B cell (primary cell): ENCODE data around the gene KCNH1. TPM values are rescaled to one million over a fixed set of nuclear protein-coding genes. Genes with fewer than 3 reads are reported as not detected.

Source experiments
- ATAC-seq: fragments of 200-7000 bp; cut with Tn5 transposase; one replicate; pipeline ENCODE4 v1.10.0; 2021; ENCODE audit warnings: low read depth, mild to moderate bottlenecking, moderate number of reproducible peaks, moderate library complexity
- CTCF ChIA-PET: fragments of 350-600 bp; sonication (Branson Sonifier 250); formaldehyde crosslinking; loops from one replicate; lab custom pipeline; 2021; ENCODE audit warnings: antibody characterized with exemption, inconsistent platforms; lab: Charles Lee
- POLR2A ChIA-PET: fragments of 350-600 bp; sonication (Branson Sonifier 250); formaldehyde crosslinking; loops from one replicate; lab custom pipeline; 2021; ENCODE audit warnings: antibody characterized with exemption; lab: Charles Lee
- DNase-seq: peaks from one replicate; pipeline ENCODE4 v3.0.0; 2013
- H2AFZ ChIP-seq: 2 replicates; pipeline ENCODE4 v1.6.1; 2012; ENCODE audit warnings: mild to moderate bottlenecking, low read depth, low read length; ENCODE audit not compliant: insufficient read depth, poor library complexity, severe bottlenecking
- H3K27ac ChIP-seq, 2 donors: 1 replicate in 1 of 2; 2 replicates in 1 of 2; pipeline ENCODE4 v1.5.1; 2012 to 2013; ENCODE audit warnings: low read length in 2 of 2, mild to moderate bottlenecking in 2 of 2, moderate library complexity in 1 of 2
- H3K27me3 ChIP-seq, 4 experiments: fragments of 200-600 bp in 1 of 4; sonication (generic) in 1 of 4; replicated peaks in 1 of 4; 1 replicate in 2 of 4; 2 replicates in 2 of 4; pipeline versions ENCODE4 v1.6.1 to v1.7.0; 2013 to 2016; ENCODE audit warnings: low read length in 3 of 4, mild to moderate bottlenecking in 2 of 4, mixed read lengths in 1 of 4, moderate library complexity in 1 of 4; ENCODE audit not compliant: insufficient read depth in 4 of 4, control insufficient read depth in 3 of 4; ENCODE audit errors: control extremely low read depth in 1 of 4
- H3K36me3 ChIP-seq, 2 experiments: replicated peaks in 1 of 2; 1 replicate in 1 of 2; 2 replicates in 1 of 2; pipeline versions ENCODE4 v1.6.1 to v1.7.1; 2013; ENCODE audit warnings: low read length in 1 of 2; ENCODE audit not compliant: insufficient read depth in 2 of 2, control insufficient read depth in 1 of 2; ENCODE audit errors: control extremely low read depth in 1 of 2, extremely low read depth in 1 of 2
- H3K4me1 ChIP-seq, 2 donors: fragments of 200-600 bp in 1 of 2; sonication (generic) in 1 of 2; 1 replicate in 1 of 2; 2 replicates in 1 of 2; pipeline versions ENCODE4 v1.5.1 to v1.6.1; 2013 to 2017; ENCODE audit warnings: low read length in 2 of 2; ENCODE audit not compliant: control insufficient read depth in 2 of 2, insufficient read depth in 2 of 2
- H3K4me2 ChIP-seq: replicated peaks from 2 replicates; pipeline ENCODE3; 2012; ENCODE audit warnings: mild to moderate bottlenecking, low read depth, low read length; ENCODE audit not compliant: poor library complexity, severe bottlenecking
- H3K4me3 ChIP-seq, 5 experiments: fragments of 200-600 bp in 1 of 5; sonication (generic) in 1 of 5; 1 replicate in 3 of 5; 2 replicates in 2 of 5; pipeline versions ENCODE4 v1.5.1 to v1.7.0; 2011 to 2016; ENCODE audit warnings: low read length in 4 of 5, mild to moderate bottlenecking in 4 of 5, low read depth in 2 of 5, control low read depth in 1 of 5, moderate library complexity in 1 of 5; ENCODE audit not compliant: insufficient read depth in 1 of 5; ENCODE audit errors: control extremely low read depth in 1 of 5, extremely low read depth in 1 of 5
- H3K79me2 ChIP-seq: fragments of 200-600 bp; sonication (generic); one replicate; pipeline ENCODE4 v1.6.0; 2016; ENCODE audit warnings: low read length; ENCODE audit not compliant: control insufficient read depth, insufficient read depth
- H3K9ac ChIP-seq: fragments of 200-600 bp; sonication (generic); 2 replicates; pipeline ENCODE4 v1.6.1; 2017; ENCODE audit warnings: mild to moderate bottlenecking, low read length, moderate library complexity
- H3K9me3 ChIP-seq, 3 donors: one replicate each; pipeline versions ENCODE4 v1.6.1 to v1.7.1; 2013; ENCODE audit warnings: low read length in 2 of 3; ENCODE audit not compliant: control insufficient read depth in 2 of 3, insufficient read depth in 1 of 3; ENCODE audit errors: control extremely low read depth in 1 of 3
- H4K20me1 ChIP-seq: 2 replicates; pipeline ENCODE4 v1.6.0; 2012; ENCODE audit warnings: mild to moderate bottlenecking, low read length; ENCODE audit not compliant: insufficient read depth, control insufficient read depth, poor library complexity, severe bottlenecking
- H3K27ac Mint-ChIP-seq: one replicate; pipeline ENCODE4 v1.8.0; 2021; ENCODE audit warnings: mixed read lengths
- H3K27me3 Mint-ChIP-seq: one replicate; pipeline ENCODE4 v1.8.0; 2021; ENCODE audit warnings: mixed read lengths
- H3K4me1 Mint-ChIP-seq: one replicate; pipeline ENCODE4 v1.8.0; 2021; ENCODE audit warnings: mixed read lengths
- H3K4me3 Mint-ChIP-seq: one replicate; pipeline ENCODE4 v1.8.0; 2021; ENCODE audit warnings: mixed read lengths
- H3K9me3 Mint-ChIP-seq: one replicate; pipeline ENCODE4 v1.8.0; 2022; ENCODE audit warnings: mixed read lengths; ENCODE audit not compliant: insufficient read depth
- EZH2 ChIP-seq: IDR thresholded peaks from 2 replicates; pipeline ENCODE4 v1.6.1; 2012; ENCODE audit warnings: borderline replicate concordance, low read depth, mild to moderate bottlenecking, moderate library complexity, low read length; ENCODE audit not compliant: insufficient read depth, poor library complexity, severe bottlenecking
- WGBS: methylation state at CpG from one replicate; pipeline ENCODE4 v1.1.5; 2013; ENCODE audit warnings: missing lambda C conversion rate; ENCODE audit not compliant: insufficient coverage; 5-methylcytosine and 5-hydroxymethylcytosine counted together
- intact Hi-C: fragments of 100-400 bp; cut with micrococcal nuclease; formaldehyde crosslinking; loops from one replicate; pipeline ENCODE4 v1.10.0; 2022
- polyA plus RNA-seq: library from polyadenylated mRNA; depleted of rRNA; stranded (reverse); fragments of >200 nt; gene quantifications from 2 replicates; pipeline ENCODE4 v1.2.3, GENCODE V29; 2012
- total RNA-seq, 2 donors: library from RNA; stranded (reverse); fragments of 120-200 nt in 1 of 2; gene quantifications; 1 replicate in 1 of 2; 2 replicates in 1 of 2; pipeline versions ENCODE4 v1.2.3 to v1.2.4, GENCODE V29; 2013 to 2022
- TF ChIP-seq, protein P1 (sequence below): fragments of 200-600 bp; IDR thresholded peaks from one replicate; pipeline ENCODE4 v1.8.0; 2022; ENCODE audit warnings: antibody characterized with exemption, mild to moderate bottlenecking

KCNH1 gene
- total and polyA plus RNA-seq, 2 donors (not counting 1 experiment from before 2014, with no cell fraction given), result not detected

DNA sequence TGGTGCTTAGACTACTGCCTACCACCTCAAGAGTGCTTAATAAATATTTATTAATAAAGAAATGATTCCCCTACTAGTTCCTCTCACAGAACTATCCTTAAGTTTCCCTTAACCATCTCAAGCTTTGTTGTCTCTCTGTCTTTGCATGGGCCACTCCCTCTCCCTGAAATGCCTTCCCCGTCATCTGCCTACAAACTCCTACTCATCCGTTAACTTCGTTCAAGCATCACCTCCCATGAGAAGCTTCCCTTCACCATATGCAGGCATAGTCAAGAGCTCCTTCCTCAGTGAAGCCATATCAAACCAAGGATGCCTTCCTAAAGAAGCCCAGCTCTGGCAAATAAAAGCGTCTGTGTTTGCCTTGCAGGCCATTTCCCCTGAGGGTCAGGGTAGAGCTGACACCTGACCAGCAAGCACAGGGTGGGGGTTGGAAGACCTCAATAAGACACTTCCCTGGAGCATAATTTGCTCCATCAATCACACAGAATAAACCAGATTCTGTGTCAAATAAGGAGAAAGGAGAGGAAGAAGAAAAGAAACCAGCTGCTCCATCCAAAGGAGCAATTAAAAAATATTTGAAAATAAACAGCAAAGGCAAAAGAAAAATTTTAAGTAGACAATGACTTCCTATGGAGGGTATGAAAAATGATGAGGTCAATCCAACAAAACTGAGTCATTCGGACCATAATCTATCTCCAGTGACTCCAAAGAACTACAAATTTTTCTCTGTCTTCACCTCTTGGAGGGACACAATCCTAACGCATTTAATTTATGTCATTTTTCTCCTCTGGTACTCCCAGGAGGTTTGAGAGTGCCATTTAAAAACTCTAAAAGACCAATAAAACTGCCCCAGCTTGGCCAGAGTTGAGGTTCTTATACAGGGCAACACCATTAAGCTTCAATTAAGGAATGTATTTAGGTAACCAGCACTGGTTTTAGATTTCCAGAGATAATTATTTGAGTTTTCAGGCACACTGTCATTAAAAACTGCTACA is 303.6 kb downstream of the KCNH1 start:
- Mint-ChIP-seq H3K27me3 (peaks cover 21% of the 10 kb centered on the region), H3K4me3 (no peak overlapping the region), H3K27ac (no peak overlapping the region), H3K9me3 (no peaks in the 10 kb centered on the region), H3K4me1 (no peaks in the 10 kb centered on the region)
- Histone ChIP-seq H3K27me3 (peaks cover 0 to 9% (median under 1%) of the 10 kb centered on the region in 4 experiments), H3K4me1 (no peaks in the 10 kb centered on the region), H3K79me2 (no peaks in the 10 kb centered on the region), H3K4me3 (no peak overlapping the region), H3K36me3 (no peaks in the 10 kb centered on the region), H3K27ac (no peak overlapping the region), H3K4me2 (no peak overlapping the region), H2AFZ (no peak overlapping the region), H3K9me3 (no peaks in the 10 kb centered on the region), H4K20me1 (no peaks in the 10 kb centered on the region), H3K9ac (no peak overlapping the region)
- CTCF ChIA-PET, result no interaction called here
- ATAC-seq (no peak), DNase-seq (no peak)
- POLR2A ChIA-PET, result no interaction called here
- intact Hi-C loops, result no loop called here
- TF ChIP-seq, protein P1, sequence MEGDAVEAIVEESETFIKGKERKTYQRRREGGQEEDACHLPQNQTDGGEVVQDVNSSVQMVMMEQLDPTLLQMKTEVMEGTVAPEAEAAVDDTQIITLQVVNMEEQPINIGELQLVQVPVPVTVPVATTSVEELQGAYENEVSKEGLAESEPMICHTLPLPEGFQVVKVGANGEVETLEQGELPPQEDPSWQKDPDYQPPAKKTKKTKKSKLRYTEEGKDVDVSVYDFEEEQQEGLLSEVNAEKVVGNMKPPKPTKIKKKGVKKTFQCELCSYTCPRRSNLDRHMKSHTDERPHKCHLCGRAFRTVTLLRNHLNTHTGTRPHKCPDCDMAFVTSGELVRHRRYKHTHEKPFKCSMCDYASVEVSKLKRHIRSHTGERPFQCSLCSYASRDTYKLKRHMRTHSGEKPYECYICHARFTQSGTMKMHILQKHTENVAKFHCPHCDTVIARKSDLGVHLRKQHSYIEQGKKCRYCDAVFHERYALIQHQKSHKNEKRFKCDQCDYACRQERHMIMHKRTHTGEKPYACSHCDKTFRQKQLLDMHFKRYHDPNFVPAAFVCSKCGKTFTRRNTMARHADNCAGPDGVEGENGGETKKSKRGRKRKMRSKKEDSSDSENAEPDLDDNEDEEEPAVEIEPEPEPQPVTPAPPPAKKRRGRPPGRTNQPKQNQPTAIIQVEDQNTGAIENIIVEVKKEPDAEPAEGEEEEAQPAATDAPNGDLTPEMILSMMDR, result no peak
- no peak for TF ChIP-seq EZH2
- 96% methylated on average over 3 of the region's 6 CpGs for WGBS

DNA sequence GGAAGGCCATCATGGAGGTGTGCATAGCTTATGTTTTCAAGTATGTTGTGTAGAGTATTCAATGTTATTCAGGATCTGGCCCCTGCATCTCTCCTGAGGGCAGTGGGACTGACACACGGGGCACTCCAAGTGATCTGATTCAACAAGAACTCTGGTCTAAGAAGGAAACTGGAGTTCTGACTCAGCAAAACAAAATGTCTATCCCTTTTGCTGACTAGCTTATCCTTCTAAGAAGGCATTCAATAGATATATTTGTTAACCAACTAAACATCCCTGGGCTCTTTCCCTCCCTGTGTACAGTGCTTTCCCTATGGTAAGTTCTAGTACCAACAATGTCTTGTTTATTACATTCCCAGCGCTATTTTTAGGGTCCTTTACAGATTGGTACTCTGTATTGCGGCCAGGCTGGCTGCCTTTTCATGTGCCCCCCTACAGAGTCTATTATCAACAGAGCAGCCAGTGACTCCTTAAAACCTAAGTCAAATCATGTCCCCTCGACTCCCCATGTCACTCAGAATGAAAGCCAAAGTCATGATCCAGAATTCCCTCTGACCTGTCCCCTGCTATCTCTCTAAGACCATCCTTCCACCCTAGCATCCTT is 304.9 kb downstream of the KCNH1 start:
- Histone ChIP-seq H2AFZ (no peak overlapping the region), H3K9me3 (no peaks in the 10 kb centered on the region), H3K79me2 (no peaks in the 10 kb centered on the region), H3K27me3 (peaks cover 0 to 9% (median under 1%) of the 10 kb centered on the region in 4 experiments), H3K4me3 (no peak overlapping the region), H3K27ac (no peak overlapping the region), H3K4me1 (no peaks in the 10 kb centered on the region), H4K20me1 (no peaks in the 10 kb centered on the region), H3K9ac (no peak overlapping the region), H3K36me3 (no peaks in the 10 kb centered on the region), H3K4me2 (no peak overlapping the region)
- ATAC-seq, result no peak
- no peak for DNase-seq
- intact Hi-C loops, result no loop called here
- Mint-ChIP-seq H3K4me1 (no peaks in the 10 kb centered on the region), H3K9me3 (no peaks in the 10 kb centered on the region), H3K27ac (no peak overlapping the region), H3K4me3 (no peak overlapping the region), H3K27me3 (peaks cover 21% of the 10 kb centered on the region)
- 83% methylated on average over 4 of the region's 4 CpGs for WGBS
- ChIA-PET CTCF (no interaction called here), POLR2A (no interaction called here)
- TF ChIP-seq EZH2, result no peak
- TF ChIP-seq, protein P1, result no peak
